Measurements from ENCODE around the gene ERGIC1.

The ERGIC1 gene

DNA sequence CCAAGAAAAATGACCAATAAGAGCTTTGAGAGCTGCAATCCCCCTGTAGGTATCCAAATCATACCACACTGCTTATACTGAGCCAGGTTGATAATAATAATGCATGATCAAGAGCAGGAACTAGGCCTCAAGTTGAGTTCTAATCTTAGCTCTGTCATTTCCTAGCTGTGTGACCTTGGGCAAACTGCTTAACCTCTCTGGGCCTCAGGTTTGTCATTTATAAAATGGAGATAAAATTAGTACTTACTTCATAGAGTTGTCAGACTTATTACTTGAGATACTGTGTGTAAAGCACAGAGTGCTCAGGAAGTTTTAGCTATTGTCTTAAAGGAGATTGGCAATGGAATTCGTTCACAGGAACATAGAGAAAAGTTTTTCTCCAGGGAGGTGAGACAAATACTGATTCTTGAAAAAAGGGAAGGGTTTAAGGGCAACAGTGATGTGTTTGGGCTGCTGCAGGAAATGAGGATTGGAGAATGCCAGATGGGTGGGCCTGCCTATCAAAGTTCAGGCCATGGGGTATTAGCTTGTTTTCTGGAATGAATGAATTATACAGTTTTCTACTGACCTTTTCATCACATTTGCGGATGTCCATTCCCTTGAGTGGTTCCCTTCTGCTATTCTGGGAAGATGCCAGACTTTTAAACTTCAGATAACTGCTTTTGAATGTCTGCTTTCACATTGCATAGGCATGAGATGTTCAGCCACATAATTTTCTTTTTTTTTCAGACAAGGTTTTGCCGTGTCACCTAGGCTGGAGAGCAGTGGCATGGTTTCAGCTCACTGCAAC, 139.3 kb downstream of the ERGIC1 start:
- Histone ChIP-seq H3K36me3 (ENCODE audit: insufficient read depth, low read depth, low read length) (peaks cover 16% of the 10 kb centered on the region), H3K9ac (ENCODE audit: low read depth, low read length) (no peak overlapping the region), H3K4me1 (ENCODE audit: insufficient read depth, low read length) (no peaks in the 10 kb centered on the region), H3K9me3 (ENCODE audit: insufficient read depth, low read depth, low read length) (no peaks in the 10 kb centered on the region), H3K4me3 (ENCODE audit: low read length) (no peak overlapping the region), H3K27ac (ENCODE audit: low read length) (no peak overlapping the region), H3K27me3 (ENCODE audit: insufficient read depth, low read length) (peaks cover 6% of the 10 kb centered on the region)

DNA sequence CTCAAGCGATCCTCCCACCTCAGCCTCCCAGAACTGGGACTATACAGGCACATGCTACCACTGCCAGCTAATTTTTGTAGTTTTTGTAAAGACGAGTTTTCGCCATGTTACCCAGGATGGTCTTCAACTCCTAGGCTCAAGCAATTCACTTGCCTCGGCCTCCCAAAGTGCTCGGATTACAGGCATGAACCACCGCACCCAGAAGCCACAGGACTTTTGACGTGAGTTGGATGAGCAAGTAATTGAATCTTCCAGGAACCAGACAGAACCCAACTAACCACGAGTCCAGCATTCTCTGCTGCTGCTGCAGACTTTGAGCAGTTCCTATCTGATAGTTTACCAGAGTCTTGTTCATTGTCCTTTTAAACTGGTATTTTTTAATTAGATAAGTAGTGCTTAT, 139.9 kb downstream of the ERGIC1 start:
- Histone ChIP-seq H3K4me1 (ENCODE audit: insufficient read depth, low read length) (no peaks in the 10 kb centered on the region), H3K27me3 (ENCODE audit: insufficient read depth, low read length) (peaks cover 6% of the 10 kb centered on the region), H3K27ac (ENCODE audit: low read length) (no peak overlapping the region), H3K9me3 (ENCODE audit: insufficient read depth, low read depth, low read length) (no peaks in the 10 kb centered on the region), H3K9ac (ENCODE audit: low read depth, low read length) (no peak overlapping the region), H3K36me3 (ENCODE audit: insufficient read depth, low read depth, low read length) (peaks cover 12% of the 10 kb centered on the region), H3K4me3 (ENCODE audit: low read length) (no peak overlapping the region)

DNA sequence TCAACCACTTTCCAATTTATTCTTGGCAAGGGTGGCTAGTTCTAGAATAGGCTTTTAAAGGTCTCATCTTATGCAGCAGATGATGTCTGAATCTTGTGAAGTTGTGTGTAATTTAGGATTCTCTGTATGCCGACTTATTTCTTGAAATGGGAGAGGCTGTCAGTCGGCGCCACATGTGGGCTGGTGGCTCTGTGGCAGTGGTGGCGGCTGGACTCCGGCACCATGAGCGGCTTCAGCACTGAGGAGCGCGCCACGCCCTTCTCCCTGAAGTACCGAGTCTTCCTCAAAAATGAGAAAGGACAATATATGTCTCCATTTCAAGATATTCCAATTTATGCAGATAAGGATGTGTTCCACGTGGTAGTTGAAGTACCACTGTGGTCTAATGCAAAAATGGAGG, 141.2 kb downstream of the ERGIC1 start:
- Histone ChIP-seq H3K27ac (ENCODE audit: low read length) (no peak overlapping the region), H3K9me3 (ENCODE audit: insufficient read depth, low read depth, low read length) (no peaks in the 10 kb centered on the region), H3K4me3 (ENCODE audit: low read length) (no peak overlapping the region), H3K9ac (ENCODE audit: low read depth, low read length) (no peak overlapping the region), H3K36me3 (ENCODE audit: insufficient read depth, low read depth, low read length) (no peaks in the 10 kb centered on the region), H3K27me3 (ENCODE audit: insufficient read depth, low read length) (peaks cover 6% of the 10 kb centered on the region), H3K4me1 (ENCODE audit: insufficient read depth, low read length) (no peaks in the 10 kb centered on the region)

DNA sequence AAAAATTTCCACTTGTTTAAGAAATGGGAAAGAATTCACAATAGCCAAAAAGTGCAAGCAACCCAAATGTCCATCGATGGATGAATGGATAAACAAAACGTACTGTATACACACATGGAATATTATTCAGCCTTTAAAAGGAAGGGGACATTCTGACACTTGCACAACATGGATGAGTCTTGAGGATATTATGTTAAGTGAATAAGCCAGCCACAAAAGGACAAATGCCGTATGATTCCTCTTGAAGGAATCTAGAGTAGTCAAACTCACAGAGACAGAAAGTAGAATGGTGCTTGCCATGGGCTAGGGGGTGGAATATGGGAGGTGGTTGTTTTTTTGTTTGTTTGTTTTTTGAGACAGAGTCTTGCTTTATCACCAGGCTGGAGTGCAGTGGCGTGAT, 145.7 kb downstream of the ERGIC1 start:
- no peak overlapping the region for H3K27ac ChIP-seq (ENCODE audit: low read length)
- no peaks in the 10 kb centered on the region for H3K9me3 ChIP-seq (ENCODE audit: insufficient read depth, low read depth, low read length)
- H3K9ac ChIP-seq (ENCODE audit: low read depth, low read length) = no peak overlapping the region
- no peaks in the 10 kb centered on the region for H3K36me3 ChIP-seq (ENCODE audit: insufficient read depth, low read depth, low read length)
- no peaks in the 10 kb centered on the region for H3K4me1 ChIP-seq (ENCODE audit: insufficient read depth, low read length)
- H3K27me3 ChIP-seq (ENCODE audit: insufficient read depth, low read length) = peaks cover 6% of the 10 kb centered on the region
- H3K4me3 ChIP-seq (ENCODE audit: low read length) = no peak overlapping the region

DNA sequence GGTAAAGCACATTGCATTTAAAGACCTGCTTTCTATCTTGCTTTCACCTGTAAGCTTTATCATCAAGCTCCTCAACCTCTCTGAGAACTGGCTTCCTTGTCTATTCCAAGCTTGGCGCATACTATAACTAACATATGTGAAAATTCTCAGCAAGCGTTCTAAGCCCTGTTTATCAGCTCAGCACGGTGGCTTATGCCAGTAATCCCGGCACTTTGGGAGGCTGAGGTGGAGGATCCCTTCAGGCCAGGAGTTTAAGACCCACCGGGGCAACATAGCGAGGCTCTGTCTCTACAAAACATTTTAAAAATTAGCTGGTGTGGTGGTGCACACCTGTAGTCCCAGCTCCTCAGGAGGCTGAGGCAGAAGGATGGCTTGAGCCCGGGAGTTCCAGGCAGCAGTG, 147.9 kb downstream of the ERGIC1 start:
- Histone ChIP-seq H3K36me3 (ENCODE audit: insufficient read depth, low read depth, low read length) (peaks cover 10% of the 10 kb centered on the region; the same call in 1 of the 2 replicates), H3K9ac (ENCODE audit: low read depth, low read length) (no peak overlapping the region), H3K27me3 (ENCODE audit: insufficient read depth, low read length) (no peaks in the 10 kb centered on the region), H3K27ac (ENCODE audit: low read length) (no peak overlapping the region), H3K9me3 (ENCODE audit: insufficient read depth, low read depth, low read length) (no peaks in the 10 kb centered on the region), H3K4me3 (ENCODE audit: low read length) (no peak overlapping the region), H3K4me1 (ENCODE audit: insufficient read depth, low read length) (0 out of 2 replicates have a peak, but pooled peaks cover 5% of the 10 kb centered on the region)

DNA sequence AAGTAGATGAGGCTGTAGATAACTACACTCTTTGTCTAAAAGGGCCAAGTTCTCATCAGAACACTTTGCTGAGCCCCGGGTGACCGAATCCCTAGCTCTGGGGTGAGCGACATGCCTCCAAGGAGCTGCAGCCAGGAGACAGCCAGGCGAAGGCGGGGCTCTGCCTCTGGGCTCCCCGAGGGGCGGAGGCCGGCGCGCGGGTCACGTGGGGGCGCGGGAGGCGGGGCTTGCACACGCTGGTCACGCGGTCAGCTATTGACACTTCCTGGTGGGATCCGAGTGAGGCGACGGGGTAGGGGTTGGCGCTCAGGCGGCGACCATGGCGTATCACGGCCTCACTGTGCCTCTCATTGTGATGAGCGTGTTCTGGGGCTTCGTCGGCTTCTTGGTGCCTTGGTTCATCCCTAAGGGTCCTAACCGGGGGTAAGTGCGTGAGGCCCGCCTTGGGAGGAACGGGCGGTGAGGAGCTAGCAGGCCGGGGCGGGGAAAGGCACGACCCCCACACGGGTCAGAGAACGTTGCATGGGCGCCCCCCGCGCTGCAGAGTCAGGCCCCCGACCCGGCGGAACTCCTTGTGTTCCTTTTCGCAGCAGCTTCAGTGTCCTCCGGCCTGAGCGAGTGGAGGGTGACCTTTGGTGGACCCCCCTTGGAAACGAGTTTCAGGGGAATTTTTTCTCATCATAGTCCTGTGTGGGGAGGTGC, 149.6 kb downstream of the ERGIC1 start, which contains the start of gene ATP6V0E1:
ATP6V0E1 (plus strand) TSS at position 230 of the 702 bp plus-strand sequence; CDS start at position 320, 90 bp downstream.
- H3K27me3 ChIP-seq (ENCODE audit: insufficient read depth, low read length) = no peaks in the 10 kb centered on the region
- H3K36me3 ChIP-seq (ENCODE audit: insufficient read depth, low read depth, low read length) = peaks cover 19% of the 10 kb centered on the region; the same call in 1 of the 2 replicates
- no peaks in the 10 kb centered on the region for H3K9me3 ChIP-seq (ENCODE audit: insufficient read depth, low read depth, low read length)
- H3K27ac ChIP-seq (ENCODE audit: low read length) = peak within 1 kb of the TSS; percentile 62
- peak within 1 kb of the TSS; percentile 93 for H3K9ac ChIP-seq (ENCODE audit: low read depth, low read length)
- H3K4me3 ChIP-seq (ENCODE audit: low read length) = peak within 1 kb of the TSS; percentile 95
- H3K4me1 ChIP-seq (ENCODE audit: insufficient read depth, low read length) = 0 out of 2 replicates have a peak, but pooled peaks cover 5% of the 10 kb centered on the region

DNA sequence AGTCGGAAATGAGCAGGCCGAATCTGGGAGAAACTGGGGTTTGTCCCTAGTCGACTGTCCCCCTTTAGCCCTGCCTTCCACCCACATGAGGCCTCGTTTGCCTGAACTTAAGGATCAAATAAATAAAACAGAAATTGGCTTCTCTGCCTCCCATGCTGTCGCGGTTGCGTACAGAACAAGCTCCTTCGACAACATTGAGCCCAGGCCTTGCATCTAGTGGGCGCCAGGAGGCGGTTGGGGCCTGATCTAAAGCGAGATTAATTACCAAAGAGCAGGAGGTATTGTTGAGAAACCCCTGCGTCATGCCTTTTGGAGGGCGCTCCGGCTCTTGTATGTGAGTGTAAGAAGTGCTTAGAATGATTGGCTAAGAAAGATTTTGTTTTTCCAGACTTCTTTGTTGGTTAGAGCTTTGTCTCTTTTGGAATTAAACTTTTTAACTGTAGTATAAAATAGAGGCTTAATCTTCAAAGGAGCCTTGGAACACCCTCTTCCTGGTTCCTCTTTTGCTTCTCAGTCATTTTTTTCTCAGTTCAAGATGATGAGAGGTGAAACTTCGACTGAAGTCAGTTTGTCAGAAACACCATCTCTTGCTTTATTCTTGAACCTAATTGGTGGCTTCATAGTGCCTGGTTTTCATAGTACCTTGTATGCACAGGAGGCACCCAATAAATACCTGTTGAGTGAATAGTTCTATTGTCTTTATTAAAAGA, 150.3 kb downstream of the ERGIC1 start:
- Histone ChIP-seq H3K27me3 (ENCODE audit: insufficient read depth, low read length) (no peaks in the 10 kb centered on the region), H3K36me3 (ENCODE audit: insufficient read depth, low read depth, low read length) (peaks cover 19% of the 10 kb centered on the region; the same call in 1 of the 2 replicates), H3K4me1 (ENCODE audit: insufficient read depth, low read length) (0 out of 2 replicates have a peak, but pooled peaks cover 5% of the 10 kb centered on the region), H3K4me3 (ENCODE audit: low read length) (peak overlapping the region; percentile 95), H3K27ac (ENCODE audit: low read length) (peak overlapping the region; percentile 62), H3K9ac (ENCODE audit: low read depth, low read length) (peak overlapping the region; percentile 93), H3K9me3 (ENCODE audit: insufficient read depth, low read depth, low read length) (no peaks in the 10 kb centered on the region)

DNA sequence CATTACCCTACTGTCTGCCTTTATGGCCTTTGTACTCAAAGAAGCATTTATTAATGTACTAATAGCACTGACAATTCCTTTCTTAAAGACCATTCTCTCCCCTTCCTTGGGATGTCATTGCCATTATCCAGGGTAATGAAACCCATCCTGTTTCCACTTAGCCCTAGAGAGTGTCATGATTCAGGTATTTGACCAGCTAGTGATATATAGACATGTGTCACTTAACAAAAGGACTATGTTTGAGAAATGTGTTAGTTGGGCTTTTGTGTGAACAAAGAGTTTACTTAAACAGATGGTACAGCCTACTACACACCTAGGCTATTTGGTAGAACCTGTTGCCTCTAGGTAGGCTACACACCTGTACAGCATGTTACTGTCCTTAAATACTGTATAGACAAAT, 151.5 kb downstream of the ERGIC1 start:
- no peaks in the 10 kb centered on the region for H3K27me3 ChIP-seq (ENCODE audit: insufficient read depth, low read length)

DNA sequence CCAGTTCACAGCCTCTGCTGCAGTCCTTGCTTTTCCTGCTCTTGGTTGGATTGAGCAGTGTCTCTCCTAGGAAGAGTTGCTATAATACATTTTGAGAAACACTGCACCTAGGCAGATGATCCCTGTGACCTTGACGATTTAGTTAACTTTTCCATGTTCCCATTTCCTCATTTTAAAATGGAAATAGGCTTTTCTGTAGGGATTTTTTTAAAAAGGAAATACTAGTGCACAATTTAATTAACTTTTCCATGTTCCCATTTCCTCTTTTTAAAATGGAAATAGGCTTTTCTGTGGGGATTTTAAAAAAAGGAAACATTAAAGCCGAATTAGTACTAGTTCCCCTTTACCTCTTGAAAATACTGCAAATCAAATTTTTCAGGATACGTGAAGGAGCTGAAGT, 154.2 kb downstream of the ERGIC1 start:
- Histone ChIP-seq H3K4me1 (ENCODE audit: insufficient read depth, low read length) (0 out of 2 replicates have a peak, but pooled peaks cover 5% of the 10 kb centered on the region), H3K36me3 (ENCODE audit: insufficient read depth, low read depth, low read length) (peaks cover 19% of the 10 kb centered on the region; the same call in 1 of the 2 replicates), H3K27me3 (ENCODE audit: insufficient read depth, low read length) (no peaks in the 10 kb centered on the region), H3K9me3 (ENCODE audit: insufficient read depth, low read depth, low read length) (no peaks in the 10 kb centered on the region), H3K9ac (ENCODE audit: low read depth, low read length) (no peak overlapping the region), H3K4me3 (ENCODE audit: low read length) (no peak overlapping the region), H3K27ac (ENCODE audit: low read length) (no peak overlapping the region)

More for the DNA sequence above, 151.5 kb downstream of the ERGIC1 start:
- no peak overlapping the region for H3K9ac ChIP-seq (ENCODE audit: low read depth, low read length)
- H3K27ac ChIP-seq (ENCODE audit: low read length) = no peak overlapping the region
- H3K4me3 ChIP-seq (ENCODE audit: low read length) = peak overlapping the region; percentile 50
- 0 out of 2 replicates have a peak, but pooled peaks cover 5% of the 10 kb centered on the region for H3K4me1 ChIP-seq (ENCODE audit: insufficient read depth, low read length)
- no peaks in the 10 kb centered on the region for H3K9me3 ChIP-seq (ENCODE audit: insufficient read depth, low read depth, low read length)
- peaks cover 19% of the 10 kb centered on the region; the same call in 1 of the 2 replicates for H3K36me3 ChIP-seq (ENCODE audit: insufficient read depth, low read depth, low read length)

DNA sequence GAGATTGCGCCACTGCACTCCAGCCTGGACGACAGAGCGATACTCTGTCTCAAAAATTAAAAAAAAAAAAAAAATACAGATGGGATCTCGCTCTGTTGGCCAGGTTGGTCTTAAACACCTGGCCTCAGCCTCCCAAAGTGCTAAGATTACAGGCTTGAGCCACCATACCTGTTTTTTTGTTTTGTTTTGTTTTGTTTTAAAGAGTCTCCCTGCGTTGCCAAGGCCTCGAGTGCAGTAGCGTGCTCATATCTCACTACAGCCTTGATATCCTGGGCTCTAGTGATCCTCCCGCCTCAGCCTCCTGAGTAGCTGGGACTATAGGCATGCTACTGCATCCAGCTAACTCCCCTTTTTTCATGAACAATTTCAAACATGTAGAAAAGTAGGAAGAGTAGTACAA, 156.7 kb downstream of the ERGIC1 start:
- H3K27ac ChIP-seq (ENCODE audit: low read length) = no peak overlapping the region
- peaks cover 39% of the 10 kb centered on the region for H3K36me3 ChIP-seq (ENCODE audit: insufficient read depth, low read depth, low read length)
- H3K4me1 ChIP-seq (ENCODE audit: insufficient read depth, low read length) = no peaks in the 10 kb centered on the region

DNA sequence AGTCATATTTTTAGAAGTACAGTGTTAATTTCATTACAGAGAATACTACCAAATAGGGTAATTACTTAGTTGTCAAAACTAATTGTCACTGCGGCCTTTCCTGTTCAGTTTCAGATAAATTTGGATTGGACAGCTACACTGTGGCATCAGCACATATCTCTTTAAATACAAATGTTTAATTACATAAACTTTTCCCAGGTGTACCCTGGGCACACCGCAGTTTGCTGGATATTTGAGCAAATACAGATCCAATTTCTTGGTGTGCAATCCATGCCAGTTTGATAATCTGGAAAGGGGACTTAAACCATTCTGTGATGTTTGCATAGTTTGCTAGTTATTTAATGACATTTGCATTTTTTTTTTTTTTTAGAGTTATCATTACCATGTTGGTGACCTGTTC, 160.4 kb downstream of the ERGIC1 start:
- H3K27me3 ChIP-seq (ENCODE audit: insufficient read depth, low read length) = no peaks in the 10 kb centered on the region
- no peak overlapping the region for H3K9ac ChIP-seq (ENCODE audit: low read depth, low read length)
- H3K4me3 ChIP-seq (ENCODE audit: low read length) = no peak overlapping the region
- no peaks in the 10 kb centered on the region for H3K4me1 ChIP-seq (ENCODE audit: insufficient read depth, low read length)
- H3K9me3 ChIP-seq (ENCODE audit: insufficient read depth, low read depth, low read length) = no peaks in the 10 kb centered on the region
- peaks cover 36% of the 10 kb centered on the region for H3K36me3 ChIP-seq (ENCODE audit: insufficient read depth, low read depth, low read length)
- no peak overlapping the region for H3K27ac ChIP-seq (ENCODE audit: low read length)

More for the DNA sequence above, 156.7 kb downstream of the ERGIC1 start:
- H3K4me3 ChIP-seq (ENCODE audit: low read length) = no peak overlapping the region
- H3K27me3 ChIP-seq (ENCODE audit: insufficient read depth, low read length) = no peaks in the 10 kb centered on the region
- H3K9ac ChIP-seq (ENCODE audit: low read depth, low read length) = no peak overlapping the region
- no peaks in the 10 kb centered on the region for H3K9me3 ChIP-seq (ENCODE audit: insufficient read depth, low read depth, low read length)
